ELF-1 (cell line): ENCODE data around the gene PCSK5.

Experiments used
- DNase-seq: peaks from one replicate; pipeline ENCODE4 v3.0.0-alpha.2; 2016; ENCODE audit warnings: low read depth, low spot score

Gene PCSK5

GRCh38 chr9:76188286-76188685 lies 297.8 kb downstream of the PCSK5 start:
- no peak for DNase-seq

- DNase-seq: no peak
Measured at GRCh38 chr9:76188905-76189304, 298.4 kb downstream of the PCSK5 start.

- no peak for DNase-seq
Measured at GRCh38 chr9:76191493-76191892, 301.0 kb downstream of the PCSK5 start.

- DNase-seq: no peak
Measured at GRCh38 chr9:76192013-76192412, 301.5 kb downstream of the PCSK5 start.

- DNase-seq: no peak
Measured at GRCh38 chr9:76194896-76195295, 304.4 kb downstream of the PCSK5 start.

- no peak for DNase-seq
Measured at GRCh38 chr9:76198336-76198735, 307.9 kb downstream of the PCSK5 start.

GRCh38 chr9:76200315-76200714 lies 309.8 kb downstream of the PCSK5 start:
- DNase-seq: no peak

GRCh38 chr9:76200745-76201144 lies 310.3 kb downstream of the PCSK5 start:
- no peak for DNase-seq

- no peak for DNase-seq
Measured at GRCh38 chr9:76203373-76203772, 312.9 kb downstream of the PCSK5 start.

- peak; percentile 47 for DNase-seq
Measured at GRCh38 chr9:76206821-76207220, 316.3 kb downstream of the PCSK5 start.

GRCh38 chr9:76213751-76214150 lies 323.3 kb downstream of the PCSK5 start:
- DNase-seq: no peak

GRCh38 chr9:76215066-76215465 lies 324.6 kb downstream of the PCSK5 start:
- DNase-seq: peak; percentile 63

GRCh38 chr9:76216161-76216649 lies 325.7 kb downstream of the PCSK5 start:
- no peak for DNase-seq

- no peak for DNase-seq
Measured at GRCh38 chr9:76218117-76218885, 327.8 kb downstream of the PCSK5 start.

- DNase-seq: peak; percentile 57
Measured at GRCh38 chr9:76218886-76219445, 328.5 kb downstream of the PCSK5 start.

GRCh38 chr9:76219560-76220151 lies 329.2 kb downstream of the PCSK5 start:
- peak; percentile 13 for DNase-seq

GRCh38 chr9:76221423-76221822 lies 330.9 kb downstream of the PCSK5 start:
- DNase-seq: no peak

GRCh38 chr9:76223749-76224340 lies 333.4 kb downstream of the PCSK5 start:
- DNase-seq: no peak

- no peak for DNase-seq
Measured at GRCh38 chr9:76227156-76227555, 336.7 kb downstream of the PCSK5 start.

- DNase-seq: no peak
Measured at GRCh38 chr9:76231001-76231400, 340.5 kb downstream of the PCSK5 start.

GRCh38 chr9:76232861-76233489 lies 342.5 kb downstream of the PCSK5 start:
- no peak for DNase-seq

GRCh38 chr9:76240578-76240977 lies 350.1 kb downstream of the PCSK5 start:
- no peak for DNase-seq
